Midbrain (tissue), 1 donor: ENCODE data around the gene GRK5.

Experiments used
- DNase-seq: peaks from one replicate; lab custom pipeline; 2025; lab: John Stamatoyannopoulos, UW

The GRK5 gene

GRCh38 chr10:119198438-119198837, 8.9 kb upstream of the GRK5 start:
- peak; percentile 19 for DNase-seq

- peak; percentile 76 for DNase-seq
Observed at GRCh38 chr10:119199231-119199992, 8.0 kb upstream of the GRK5 start.

GRCh38 chr10:119201233-119201632, 6.1 kb upstream of the GRK5 start:
- DNase-seq: no peak

- no peak for DNase-seq
Observed at GRCh38 chr10:119203006-119203405, 4.4 kb upstream of the GRK5 start.

GRCh38 chr10:119205894-119206602, 1.3 kb upstream of the GRK5 start:
- peak; percentile 36 for DNase-seq

GRCh38 chr10:119206603-119207365, 587 bp upstream of the GRK5 start:
- peak; percentile 59 for DNase-seq

GRCh38 chr10:119207713-119208552, 562 bp downstream of the GRK5 start:
- DNase-seq: peak; percentile 40

- DNase-seq: no peak
Observed at GRCh38 chr10:119208553-119208940, 1.2 kb downstream of the GRK5 start.

GRCh38 chr10:119209035-119209735, 1.8 kb downstream of the GRK5 start:
- DNase-seq: peak; percentile 54

GRCh38 chr10:119209736-119210355, 2.5 kb downstream of the GRK5 start:
- no peak for DNase-seq

GRCh38 chr10:119210633-119211032, 3.3 kb downstream of the GRK5 start:
- DNase-seq: no peak

- DNase-seq: no peak
Observed at GRCh38 chr10:119211176-119211575, 3.8 kb downstream of the GRK5 start.

- DNase-seq: no peak
Observed at GRCh38 chr10:119211625-119212441, 4.5 kb downstream of the GRK5 start.

- no peak for DNase-seq
Observed at GRCh38 chr10:119215371-119215770, 8.0 kb downstream of the GRK5 start.

- DNase-seq: no peak
Observed at GRCh38 chr10:119216127-119216526, 8.8 kb downstream of the GRK5 start.

- DNase-seq: no peak
Observed at GRCh38 chr10:119217401-119217800, 10.0 kb downstream of the GRK5 start.

- DNase-seq: no peak
Observed at GRCh38 chr10:119217991-119218490, 10.7 kb downstream of the GRK5 start.

- no peak for DNase-seq
Observed at GRCh38 chr10:119219871-119220270, 12.5 kb downstream of the GRK5 start.

- no peak for DNase-seq
Observed at GRCh38 chr10:119221201-119221600, 13.8 kb downstream of the GRK5 start.

GRCh38 chr10:119221666-119222065, 14.3 kb downstream of the GRK5 start:
- DNase-seq: no peak
